MV-4-11 (cell line): ENCODE data around the gene EGR2.

Source experiments
- DNase-seq: peaks from one replicate; lab custom pipeline; 2025; lab: John Stamatoyannopoulos, UW

Gene EGR2

GRCh38 chr10:62816331-62817120 lies at the start of gene EGR2:
Gene EGR2 (minus strand): TSS chr10:62816366. CDS start chr10:62816029, 337 bp downstream.
- peak; percentile 95 for DNase-seq

GRCh38 chr10:62862447-62862846 lies 46.3 kb upstream of the EGR2 start:
- DNase-seq = no peak

- DNase-seq = no peak
Observed at GRCh38 chr10:62861507-62861906, 45.3 kb upstream of the EGR2 start.

GRCh38 chr10:62860946-62861345 lies 44.8 kb upstream of the EGR2 start:
- DNase-seq = peak; percentile 42

- DNase-seq = no peak
Observed at GRCh38 chr10:62858364-62858763, 42.2 kb upstream of the EGR2 start.

- DNase-seq = no peak
Observed at GRCh38 chr10:62856021-62856420, 39.9 kb upstream of the EGR2 start.

- peak; percentile 92 for DNase-seq
Observed at GRCh38 chr10:62853710-62854109, 37.5 kb upstream of the EGR2 start.

- peak; percentile 53 for DNase-seq
Observed at GRCh38 chr10:62852961-62853702, 37.0 kb upstream of the EGR2 start.

- DNase-seq = peak; percentile 24
Observed at GRCh38 chr10:62851442-62851841, 35.3 kb upstream of the EGR2 start.

GRCh38 chr10:62850646-62851045 lies 34.5 kb upstream of the EGR2 start:
- peak; percentile 63 for DNase-seq

- DNase-seq = no peak
Observed at GRCh38 chr10:62847433-62847832, 31.3 kb upstream of the EGR2 start.

GRCh38 chr10:62844280-62845011 lies 28.3 kb upstream of the EGR2 start:
- DNase-seq = no peak

- DNase-seq = peak; percentile 10
Observed at GRCh38 chr10:62843600-62843999, 27.4 kb upstream of the EGR2 start.

- DNase-seq = peak; percentile 52
Observed at GRCh38 chr10:62842983-62843382, 26.8 kb upstream of the EGR2 start.

GRCh38 chr10:62839590-62839989 lies 23.4 kb upstream of the EGR2 start:
- DNase-seq = peak; percentile 92

GRCh38 chr10:62831346-62831745 lies 15.2 kb upstream of the EGR2 start:
- no peak for DNase-seq

- DNase-seq = peak; percentile 76
Observed at GRCh38 chr10:62830679-62831078, 14.5 kb upstream of the EGR2 start.

GRCh38 chr10:62829622-62830021 lies 13.5 kb upstream of the EGR2 start:
- DNase-seq = no peak

- DNase-seq = peak; percentile 48
Observed at GRCh38 chr10:62826273-62826672, 10.1 kb upstream of the EGR2 start.

- DNase-seq = no peak
Observed at GRCh38 chr10:62820586-62820985, 4.4 kb upstream of the EGR2 start.

GRCh38 chr10:62819141-62819920 lies 3.2 kb upstream of the EGR2 start:
- no peak for DNase-seq
